Measurements from ENCODE around the gene TJAP1. TPM values are rescaled to one million over a fixed set of nuclear protein-coding genes. Genes with fewer than 3 reads are reported as not detected.

The TJAP1 gene
- total RNA-seq, 2 experiments from 2014 or later, result 23.6 to 24.4 TPM

GRCh38 chr6:43448916-43449315 lies 28.5 kb upstream of the TJAP1 start:
- Mint-ChIP-seq H3K4me3 (no peak overlapping the region), H3K27ac (peak overlapping the region; percentile 30), H3K4me1 (ENCODE audit: low read depth) (peaks cover 1% of the 10 kb centered on the region), H3K9me3 (no peaks in the 10 kb centered on the region), H3K36me3 (ENCODE audit: low read depth) (peaks cover 79% of the 10 kb centered on the region), H3K27me3 (no peaks in the 10 kb centered on the region)
- Histone ChIP-seq H3K36me3 (ENCODE audit: insufficient read depth, low read length) (peaks cover 71% of the 10 kb centered on the region), H3K9me3 (ENCODE audit: control insufficient read depth in 1 of 2, insufficient read depth in 1 of 2, low read length in 2 of 2) (no peaks in the 10 kb centered on the region), H3K4me1 (ENCODE audit: insufficient read depth, low read length) (no peaks in the 10 kb centered on the region), H3K27ac (ENCODE audit: low read depth in 1 of 2, low read length in 2 of 2) (no peak overlapping the region), H3K4me3 (ENCODE audit: low read length) (no peak overlapping the region), H3K27me3 (ENCODE audit: control insufficient read depth in 1 of 2, insufficient read depth in 2 of 2, low read length in 2 of 2) (no peaks in the 10 kb centered on the region)
- DNase-seq (no peak), ATAC-seq (ENCODE audit: poor library complexity) (no peak)
- POLR2A ChIA-PET, result no interaction called here
- CTCF ChIA-PET, result no interaction called here
- intact Hi-C loops (cut with DNase I, micrococcal nuclease), result no loop called here
- no peak for TF ChIP-seq CTCF (IDR thresholded peaks at IDR 0.05)

- H3K27ac ChIP-seq (ENCODE audit: low read depth in 1 of 2, low read length in 2 of 2), result no peak overlapping the region
- no peak overlapping the region for H3K4me3 ChIP-seq (ENCODE audit: low read length)
- intact Hi-C loops (cut with DNase I, micrococcal nuclease), result no loop called here
- no peaks in the 10 kb centered on the region for H3K9me3 Mint-ChIP-seq
- H3K36me3 Mint-ChIP-seq (ENCODE audit: low read depth), result peaks cover 63% of the 10 kb centered on the region
- H3K27ac Mint-ChIP-seq, result no peak overlapping the region
- peaks cover 10% of the 10 kb centered on the region for H3K4me1 Mint-ChIP-seq (ENCODE audit: low read depth)
- POLR2A ChIA-PET, result no interaction called here
- H3K4me1 ChIP-seq (ENCODE audit: insufficient read depth, low read length), result peaks cover 12% of the 10 kb centered on the region
- no peak for ATAC-seq (ENCODE audit: poor library complexity)
- no peaks in the 10 kb centered on the region for H3K9me3 ChIP-seq (ENCODE audit: control insufficient read depth in 1 of 2, insufficient read depth in 1 of 2, low read length in 2 of 2)
- CTCF ChIA-PET, result no interaction called here
- peaks cover 54% of the 10 kb centered on the region for H3K36me3 ChIP-seq (ENCODE audit: insufficient read depth, low read length)
- no peaks in the 10 kb centered on the region for H3K27me3 Mint-ChIP-seq
- H3K27me3 ChIP-seq (ENCODE audit: control insufficient read depth in 1 of 2, insufficient read depth in 2 of 2, low read length in 2 of 2), result no peaks in the 10 kb centered on the region
- TF ChIP-seq CTCF (IDR thresholded peaks at IDR 0.05), result no peak
- H3K4me3 Mint-ChIP-seq, result no peak overlapping the region
- no peak for DNase-seq
Observed at GRCh38 chr6:43450699-43451131, 26.7 kb upstream of the TJAP1 start.

- ChIA-PET CTCF (no interaction called here), POLR2A (no interaction called here)
- H3K27ac Mint-ChIP-seq, result no peak overlapping the region
- H3K4me3 ChIP-seq (ENCODE audit: low read length), result no peak overlapping the region
- no peaks in the 10 kb centered on the region for H3K9me3 Mint-ChIP-seq
- H3K4me1 ChIP-seq (ENCODE audit: insufficient read depth, low read length), result peaks cover 19% of the 10 kb centered on the region
- peaks cover 17% of the 10 kb centered on the region for H3K4me1 Mint-ChIP-seq (ENCODE audit: low read depth)
- DNase-seq, result no peak
- ATAC-seq (ENCODE audit: poor library complexity), result no peak
- intact Hi-C loops (cut with DNase I, micrococcal nuclease), result no loop called here
- H3K9me3 ChIP-seq (ENCODE audit: control insufficient read depth in 1 of 2, insufficient read depth in 1 of 2, low read length in 2 of 2), result no peaks in the 10 kb centered on the region
- H3K4me3 Mint-ChIP-seq, result peak overlapping the region; percentile 11
- peaks cover 56% of the 10 kb centered on the region for H3K36me3 Mint-ChIP-seq (ENCODE audit: low read depth)
- peaks cover 48% of the 10 kb centered on the region for H3K36me3 ChIP-seq (ENCODE audit: insufficient read depth, low read length)
- TF ChIP-seq CTCF (IDR thresholded peaks at IDR 0.05), result no peak
- H3K27me3 Mint-ChIP-seq, result no peaks in the 10 kb centered on the region
- no peaks in the 10 kb centered on the region for H3K27me3 ChIP-seq (ENCODE audit: control insufficient read depth in 1 of 2, insufficient read depth in 2 of 2, low read length in 2 of 2)
- no peak overlapping the region for H3K27ac ChIP-seq (ENCODE audit: low read depth in 1 of 2, low read length in 2 of 2)
Observed at GRCh38 chr6:43451348-43451747, 26.0 kb upstream of the TJAP1 start.

All from CD4-positive, alpha-beta T cell (primary cell).